ENCODE data around the gene RAPGEF2.
"Not testable (repeated sequence)": the region's sequence is repeated elsewhere in the genome, so short reads cannot be mapped to it uniquely, and the experiment has no call there.

The RAPGEF2 gene

DNA sequence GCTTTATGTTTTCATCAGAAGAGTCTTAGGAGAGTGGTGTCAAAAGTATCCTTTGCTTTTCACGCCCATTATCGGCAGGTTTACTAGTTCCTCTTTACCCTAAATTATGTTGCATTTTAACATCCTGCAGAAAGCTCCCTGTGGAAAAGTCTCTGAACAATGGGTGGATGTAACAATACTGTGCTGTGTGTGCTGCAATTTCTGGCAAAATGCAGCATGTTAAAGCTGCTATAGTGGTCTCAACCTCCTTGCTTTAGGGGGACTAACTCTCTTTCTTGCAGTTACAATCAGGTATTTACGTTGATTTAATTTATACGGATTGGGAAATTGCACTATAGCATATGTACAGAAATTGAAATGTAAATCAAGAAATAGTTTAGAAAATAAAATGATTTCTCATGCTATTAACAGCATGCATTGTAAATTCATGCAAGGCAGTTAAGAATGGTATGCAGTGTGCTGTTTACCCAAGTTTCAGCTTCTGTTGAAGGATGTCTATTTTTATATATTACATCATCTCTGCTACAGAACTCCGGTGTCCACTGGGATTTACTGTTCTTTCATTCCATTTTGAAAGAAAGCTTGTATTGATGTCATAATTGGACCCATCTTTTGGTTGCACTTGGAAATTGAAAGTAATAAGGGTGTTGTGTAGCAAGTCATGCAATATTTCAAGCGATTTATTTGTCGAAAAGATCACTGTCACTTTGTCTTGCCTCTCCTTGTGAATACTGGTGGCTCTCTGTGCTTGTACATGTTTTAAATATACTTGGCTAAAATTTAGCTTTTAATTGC is 145.7 kb downstream of the RAPGEF2 start:
- DNase-seq = no peak

- no peak for DNase-seq
Measured at GRCh38 chr4:159250751-159251325, 148.0 kb downstream of the RAPGEF2 start.

DNA sequence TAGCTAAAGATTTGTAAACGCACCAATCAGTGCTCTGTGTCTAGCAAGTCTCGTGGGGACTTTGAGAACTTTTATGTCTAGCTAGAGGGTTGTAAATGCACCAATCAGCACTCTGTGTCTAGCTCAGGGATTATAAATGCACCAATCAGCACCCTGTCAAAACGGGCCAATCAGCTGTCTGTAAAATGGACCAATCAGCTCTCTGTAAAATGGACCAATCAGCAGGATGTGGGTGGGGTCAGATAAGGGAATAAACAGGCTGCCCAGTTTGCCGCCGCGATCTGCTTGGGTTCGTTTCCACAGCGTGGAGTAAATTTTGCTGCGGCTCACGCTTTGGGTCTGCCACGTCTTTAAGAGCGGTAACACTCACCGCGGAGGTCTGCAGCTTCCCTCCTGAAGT is 148.7 kb downstream of the RAPGEF2 start:
- DNase-seq = not testable (repeated sequence)

- no peak for DNase-seq
Measured at GRCh38 chr4:159252491-159252890, 149.6 kb downstream of the RAPGEF2 start.

DNA sequence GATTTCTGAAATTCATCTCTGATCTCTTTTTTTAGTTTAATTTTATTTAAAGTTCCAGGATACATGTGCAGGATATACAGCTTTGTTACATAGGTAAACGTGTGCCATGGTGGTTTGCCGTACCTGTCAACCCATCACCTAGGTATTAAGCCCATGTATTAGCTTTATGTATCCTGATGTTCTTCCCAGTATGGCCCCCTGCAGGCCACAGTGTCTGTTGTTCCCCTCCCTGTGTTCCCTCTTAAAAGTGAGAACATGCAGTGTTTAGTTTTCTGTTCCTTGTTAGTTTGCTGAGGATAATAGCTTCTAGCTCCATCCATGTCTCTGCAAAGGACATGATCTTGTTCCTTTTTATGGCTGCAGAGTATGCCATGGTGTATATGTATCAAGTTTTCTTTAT is 153.2 kb downstream of the RAPGEF2 start:
- DNase-seq = no peak

DNA sequence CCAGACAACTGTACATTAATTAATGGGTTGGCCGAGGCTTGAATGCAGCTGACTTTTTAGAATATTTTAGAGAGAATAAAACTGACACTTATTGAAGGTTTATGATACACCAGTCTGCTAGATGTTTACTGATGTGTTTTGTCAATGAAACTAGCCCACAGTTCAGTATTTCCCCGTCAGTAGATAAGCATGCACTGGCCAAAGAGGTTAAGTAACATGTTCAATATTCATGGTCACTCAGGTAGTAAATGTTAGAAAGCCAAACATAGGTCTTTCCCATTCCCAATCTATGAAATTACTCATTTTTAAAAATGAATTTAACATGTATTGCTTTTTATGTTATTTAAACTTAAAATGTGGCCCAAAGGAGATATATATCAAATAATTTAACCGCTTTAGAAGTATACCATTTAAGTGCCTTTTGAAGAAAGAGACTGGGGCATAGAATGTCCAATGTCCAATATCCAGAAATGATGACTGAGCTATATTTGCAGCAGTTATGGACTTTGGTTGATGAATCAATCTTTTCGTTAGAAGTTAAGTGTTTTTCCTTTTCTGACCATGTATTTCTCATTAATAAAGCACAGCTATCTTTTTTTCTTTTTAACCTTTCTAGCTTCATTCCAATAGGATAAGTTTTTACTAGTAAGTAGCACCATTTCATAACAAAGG is 156.1 kb downstream of the RAPGEF2 start:
- DNase-seq = no peak

- no peak for DNase-seq
Measured at GRCh38 chr4:159264057-159264456, 161.2 kb downstream of the RAPGEF2 start.

DNA sequence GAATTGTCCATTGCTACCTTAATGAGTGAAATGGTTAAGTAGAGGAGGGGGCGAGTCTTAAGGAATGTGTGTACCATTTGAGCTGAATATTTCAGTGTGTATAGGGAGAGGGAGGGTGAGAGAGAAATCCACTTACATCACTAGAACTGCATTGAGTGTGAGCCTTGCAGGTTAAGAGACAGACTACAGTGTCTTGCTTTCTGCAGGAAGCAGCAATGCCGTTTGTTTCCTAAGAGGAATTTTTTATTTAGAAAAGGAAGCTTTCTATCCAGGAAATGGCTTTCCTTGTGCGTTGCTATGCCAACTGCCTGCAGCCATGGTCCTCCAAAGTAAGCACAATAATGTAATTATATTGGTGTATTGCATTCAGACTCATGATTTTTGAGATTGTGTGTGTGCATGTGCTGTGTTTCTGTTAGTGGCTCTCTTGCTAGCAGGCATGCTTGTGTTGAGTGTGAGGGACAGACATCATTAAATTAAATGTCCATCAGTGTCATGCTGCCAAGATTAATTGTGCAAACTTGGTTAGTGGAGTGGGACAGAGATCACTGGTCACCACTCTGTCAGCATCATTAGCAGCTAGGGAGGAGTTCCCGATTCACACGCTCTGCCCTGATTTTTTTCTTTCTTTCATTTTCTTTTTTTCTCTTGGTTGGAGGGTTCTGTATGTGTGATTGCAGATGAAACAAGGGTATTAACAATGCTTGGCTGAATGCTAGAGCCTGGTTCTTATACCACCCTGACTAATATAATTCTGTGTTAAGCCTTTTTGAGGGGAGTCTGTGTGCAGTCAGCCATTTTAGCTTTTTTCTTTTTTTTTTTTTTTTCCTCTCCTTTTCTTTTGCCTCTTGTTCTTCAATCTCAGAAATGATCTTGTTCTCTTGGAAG is 164.3 kb downstream of the RAPGEF2 start:
- DNase-seq = no peak

DNA sequence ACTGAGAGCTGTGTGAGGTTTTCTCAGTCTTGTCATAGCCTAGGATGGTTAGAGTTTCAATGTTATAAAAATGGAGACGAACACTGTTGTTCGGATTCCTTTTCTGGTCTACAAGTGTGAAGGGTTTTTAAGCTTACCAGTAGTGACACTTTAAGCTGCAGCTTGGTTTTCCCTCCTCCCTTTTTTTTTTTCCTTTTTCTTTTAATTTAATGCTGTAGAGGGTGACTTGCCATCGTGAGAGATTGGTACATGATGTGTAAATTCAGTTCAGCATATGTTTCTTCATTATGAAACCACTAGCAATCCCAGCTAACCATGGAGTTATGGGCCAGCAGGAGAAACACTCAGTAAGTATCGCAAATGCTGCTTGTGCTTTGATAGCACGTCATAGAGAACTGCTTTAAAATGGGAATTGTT is 165.0 kb downstream of the RAPGEF2 start:
- DNase-seq = no peak

- DNase-seq = no peak
Measured at GRCh38 chr4:159268607-159269006, 165.7 kb downstream of the RAPGEF2 start.

DNA sequence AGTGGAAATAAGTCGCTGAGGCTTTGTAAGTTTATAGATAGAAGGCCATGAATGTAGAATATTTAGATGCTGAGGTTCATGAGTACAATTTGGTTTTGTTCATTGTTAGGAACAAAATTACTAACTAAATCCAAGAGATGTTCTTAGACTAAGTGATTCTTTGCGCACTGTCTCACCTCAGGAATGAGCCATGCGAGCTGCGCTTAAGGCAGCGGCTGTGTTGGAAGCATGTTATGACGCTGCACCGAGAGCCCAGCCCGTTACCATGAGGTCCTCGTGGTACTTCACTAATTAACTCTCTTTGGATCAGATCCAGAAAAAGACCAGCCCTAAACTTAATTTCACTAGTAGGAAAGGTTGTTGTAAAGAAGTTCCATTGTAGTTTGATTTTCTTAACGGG is 166.2 kb downstream of the RAPGEF2 start:
- no peak for DNase-seq

DNA sequence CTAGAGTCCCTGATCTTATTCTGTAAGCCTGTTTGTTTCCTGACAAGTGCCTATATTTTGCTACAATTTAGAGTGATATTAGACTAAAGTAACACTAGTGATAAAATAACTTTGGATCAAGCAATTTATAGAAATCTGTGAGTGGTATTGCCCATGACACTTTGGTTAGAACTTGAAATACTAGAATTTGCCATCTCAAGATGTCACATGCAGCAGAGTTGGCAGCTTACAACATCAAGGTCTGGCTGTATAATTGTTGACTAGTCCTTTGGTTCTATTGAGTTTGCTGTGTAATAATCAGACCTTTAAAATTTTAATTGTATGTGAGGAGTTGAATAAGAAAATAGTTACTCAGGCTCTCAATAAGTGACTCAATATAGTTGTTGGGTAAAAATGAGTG is 167.1 kb downstream of the RAPGEF2 start:
- DNase-seq = no peak

DNA sequence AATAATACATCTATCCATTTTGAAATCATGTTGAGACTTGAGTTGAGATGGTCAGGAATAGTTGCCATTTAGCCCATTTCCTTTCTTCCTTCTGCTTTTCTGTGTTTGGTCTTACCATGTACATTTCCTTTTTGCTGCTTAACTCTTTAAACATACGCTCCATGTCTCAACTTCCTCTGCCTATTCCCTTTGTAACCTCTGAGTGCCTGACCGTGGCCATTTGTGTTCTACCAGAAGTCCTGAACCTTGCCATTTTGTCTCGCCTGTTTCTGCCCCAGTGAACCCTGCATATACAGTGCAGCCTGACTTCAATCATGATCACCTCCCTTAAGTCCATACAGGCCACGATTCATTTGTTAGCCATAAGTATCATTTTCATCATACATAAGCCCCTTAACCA is 169.0 kb downstream of the RAPGEF2 start:
- no peak for DNase-seq

DNA sequence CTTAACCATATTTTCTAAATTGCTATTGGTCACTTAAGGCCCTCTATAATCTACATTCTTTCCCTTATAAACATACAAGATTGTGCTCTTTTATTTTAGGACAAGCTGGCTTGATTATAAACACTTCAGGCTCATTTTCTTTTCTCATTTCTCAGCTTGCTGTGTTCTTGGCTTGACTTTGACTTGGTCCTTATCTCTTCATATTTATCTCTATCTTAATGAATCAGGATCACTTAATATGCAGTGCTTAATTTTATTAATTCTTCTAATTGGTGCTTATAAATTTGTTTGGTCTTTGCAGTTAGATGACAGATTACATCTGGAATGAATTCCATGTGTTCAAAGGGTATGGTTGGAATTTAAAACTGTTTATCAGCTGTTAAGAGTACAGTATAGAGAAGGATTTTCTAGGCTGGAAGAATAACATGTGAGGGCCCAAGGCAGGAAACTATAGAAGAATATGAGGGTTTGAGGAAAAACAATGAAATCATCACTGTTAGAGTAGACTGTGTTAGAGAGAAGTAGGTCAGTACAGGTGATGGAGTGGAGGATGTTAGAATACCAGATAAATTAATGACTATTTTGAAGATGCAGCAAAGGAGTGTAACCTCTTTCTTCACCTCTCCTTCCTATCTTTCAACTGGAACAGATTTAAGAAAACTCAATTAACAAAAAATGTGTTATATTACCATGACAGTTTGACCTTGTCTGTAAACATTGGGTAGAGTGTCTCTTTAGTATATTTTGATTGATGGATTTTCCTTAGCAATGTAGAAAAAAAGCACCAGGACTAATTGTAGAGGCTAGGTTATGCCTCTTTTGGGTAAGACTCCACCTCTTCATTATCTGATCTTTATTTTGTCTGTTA is 169.6 kb downstream of the RAPGEF2 start:
- no peak for DNase-seq

DNA sequence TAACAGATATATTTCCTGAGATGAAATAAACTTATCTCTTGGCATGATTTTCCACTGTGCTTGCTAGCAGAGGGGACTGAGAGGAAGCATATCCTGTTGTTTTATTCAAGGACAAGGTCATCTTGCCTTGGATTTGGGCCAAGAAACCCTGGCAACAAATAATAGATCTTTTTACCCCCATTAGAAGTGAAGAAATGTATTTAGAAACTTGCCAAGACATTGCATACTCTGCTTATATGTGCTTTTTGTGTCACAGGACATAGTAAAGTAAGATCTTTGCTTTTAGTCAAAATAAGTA is 170.2 kb downstream of the RAPGEF2 start:
- DNase-seq = no peak

- DNase-seq = no peak
Measured at GRCh38 chr4:159273841-159274240, 171.0 kb downstream of the RAPGEF2 start.

GRCh38 chr4:159278399-159278798 is 175.5 kb downstream of the RAPGEF2 start:
- DNase-seq = no peak

DNA sequence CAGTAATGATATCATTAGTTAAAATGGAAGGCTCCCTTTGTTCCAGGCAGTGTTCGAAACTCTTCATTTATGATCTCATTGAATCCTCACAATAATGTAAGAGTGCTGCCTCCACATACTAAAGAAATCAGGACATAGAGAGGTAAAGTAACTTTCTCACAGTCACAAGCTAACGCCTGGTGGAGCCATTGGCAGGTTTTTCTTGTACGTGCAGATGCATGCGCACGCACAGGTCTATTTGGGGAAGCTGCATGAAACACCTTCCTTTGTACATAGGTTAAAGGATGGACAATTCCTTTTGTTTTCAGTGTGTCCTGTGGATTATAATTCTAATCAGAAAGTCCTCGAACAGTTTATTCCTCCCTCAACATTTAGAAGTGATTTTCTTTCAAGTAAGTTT is 176.2 kb downstream of the RAPGEF2 start:
- DNase-seq = no peak

DNA sequence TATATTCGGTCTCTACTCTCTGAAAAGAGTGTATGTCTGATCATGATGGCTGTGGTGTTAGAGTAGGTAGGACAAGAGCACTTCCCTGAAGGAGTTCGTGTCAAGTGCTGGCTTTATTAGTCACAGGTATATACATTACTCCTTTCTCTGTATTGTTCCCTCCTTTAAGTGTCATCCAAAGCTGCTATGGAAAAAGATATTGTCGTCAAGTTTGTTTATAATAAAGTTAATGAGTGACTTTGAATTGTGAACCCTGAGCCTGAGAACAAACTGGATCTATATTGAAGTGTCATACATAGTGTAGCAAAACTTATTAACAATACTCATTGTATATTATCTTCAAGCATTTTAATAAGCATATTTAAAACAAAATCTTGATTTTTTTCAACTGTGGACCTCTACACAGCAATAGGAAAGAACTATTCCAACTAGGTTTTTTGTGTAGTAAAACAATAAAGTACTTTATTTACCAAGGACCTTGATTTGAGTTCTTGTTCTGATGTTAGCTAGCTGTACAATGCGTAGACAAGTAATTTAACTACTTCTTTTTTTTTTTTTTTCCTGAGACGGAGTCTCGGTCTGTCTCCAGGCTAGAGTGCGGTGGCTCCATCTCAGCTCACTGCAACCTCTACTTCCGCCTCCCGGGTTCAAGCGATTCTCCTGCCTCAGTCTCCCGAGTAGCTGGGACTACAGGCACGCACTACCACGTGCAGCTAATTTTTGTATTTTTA is 177.7 kb downstream of the RAPGEF2 start:
- no peak for DNase-seq

DNA sequence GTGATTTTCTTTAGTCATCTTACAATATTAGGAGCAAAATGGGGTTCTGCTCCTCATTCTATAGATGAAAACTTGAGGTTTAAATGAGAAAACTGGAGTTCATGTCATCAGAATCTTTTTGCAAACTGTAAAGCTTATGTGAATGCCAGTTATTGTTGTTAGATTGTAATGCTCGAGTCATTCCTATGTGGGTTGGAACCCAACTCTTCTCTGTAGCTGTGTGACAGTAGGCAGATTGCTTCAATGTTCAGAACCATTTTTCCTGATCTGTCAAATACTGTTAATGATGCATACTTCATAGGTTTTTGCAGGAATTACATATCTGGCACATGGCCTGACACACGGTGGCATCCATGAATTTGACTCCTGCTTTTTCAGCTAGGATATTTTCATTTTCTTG is 178.9 kb downstream of the RAPGEF2 start:
- DNase-seq = no peak

GRCh38 chr4:159282329-159282728 is 179.4 kb downstream of the RAPGEF2 start:
- no peak for DNase-seq

DNA sequence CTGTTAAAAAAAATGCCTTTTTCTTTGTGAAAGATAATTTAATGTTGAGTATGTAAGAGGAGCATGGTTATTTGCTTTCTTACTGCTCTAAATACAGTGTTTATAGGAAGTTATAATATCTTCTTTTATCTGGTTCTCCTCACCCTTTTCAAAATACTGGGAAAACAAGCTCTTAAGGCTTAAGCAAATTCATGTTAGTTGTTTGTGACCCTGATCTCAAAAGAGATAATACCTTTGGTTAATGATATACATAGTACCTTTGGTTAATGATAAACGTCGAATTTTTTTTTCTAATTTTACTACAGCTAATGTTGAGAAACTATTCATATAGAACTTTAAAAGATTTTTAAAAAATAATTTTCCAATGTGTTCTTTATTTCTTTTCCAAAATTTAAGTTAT is 180.1 kb downstream of the RAPGEF2 start:
- no peak for DNase-seq
